ENCODE data around the gene SSR4.

SSR4 gene

GRCh38 chrX:153820601-153821000, 26.1 kb downstream of the SSR4 start:
- in situ Hi-C loops (cut with HindIII; ENCODE audit: low pct_ligation_motif_present, low pct_unique_long_range_greater_than_20kb, low sequenced_read_pairs), result no loop called here
- DNase-seq, result no peak

- DNase-seq, result no peak
- in situ Hi-C loops (cut with HindIII; ENCODE audit: low pct_ligation_motif_present, low pct_unique_long_range_greater_than_20kb, low sequenced_read_pairs), result no loop called here
These were observed 26.6 kb downstream of the SSR4 start for GRCh38 chrX:153821066-153821465.

GRCh38 chrX:153824348-153824747, 29.9 kb downstream of the SSR4 start:
- no peak for DNase-seq
- in situ Hi-C loops (cut with HindIII; ENCODE audit: low pct_ligation_motif_present, low pct_unique_long_range_greater_than_20kb, low sequenced_read_pairs), result no loop called here

- in situ Hi-C loops (cut with HindIII; ENCODE audit: low pct_ligation_motif_present, low pct_unique_long_range_greater_than_20kb, low sequenced_read_pairs), result no loop called here
- DNase-seq, result no peak
These were observed 30.6 kb downstream of the SSR4 start for GRCh38 chrX:153825042-153825441.

- no peak for DNase-seq
- in situ Hi-C loops (cut with HindIII; ENCODE audit: low pct_ligation_motif_present, low pct_unique_long_range_greater_than_20kb, low sequenced_read_pairs), result no loop called here
These were observed 32.5 kb downstream of the SSR4 start for GRCh38 chrX:153827016-153827415.

GRCh38 chrX:153827903-153828302, 33.4 kb downstream of the SSR4 start:
- in situ Hi-C loops (cut with HindIII; ENCODE audit: low pct_ligation_motif_present, low pct_unique_long_range_greater_than_20kb, low sequenced_read_pairs), result no loop called here
- no peak for DNase-seq

GRCh38 chrX:153828308-153828707, 33.8 kb downstream of the SSR4 start:
- no peak for DNase-seq
- in situ Hi-C loops (cut with HindIII; ENCODE audit: low pct_ligation_motif_present, low pct_unique_long_range_greater_than_20kb, low sequenced_read_pairs), result no loop called here

GRCh38 chrX:153828723-153829548, 34.5 kb downstream of the SSR4 start:
- DNase-seq, result no peak

GRCh38 chrX:153829549-153829798, 35.0 kb downstream of the SSR4 start:
- in situ Hi-C loops (cut with HindIII; ENCODE audit: low pct_ligation_motif_present, low pct_unique_long_range_greater_than_20kb, low sequenced_read_pairs), result no loop called here
- DNase-seq, result no peak

More at GRCh38 chrX:153828723-153829548, 34.5 kb downstream of the SSR4 start:
- in situ Hi-C loops (cut with HindIII; ENCODE audit: low pct_ligation_motif_present, low pct_unique_long_range_greater_than_20kb, low sequenced_read_pairs), result no loop called here

- in situ Hi-C loops (cut with HindIII; ENCODE audit: low pct_ligation_motif_present, low pct_unique_long_range_greater_than_20kb, low sequenced_read_pairs), result no loop called here
These were observed 35.6 kb downstream of the SSR4 start, which contains the start of gene PDZD4 for GRCh38 chrX:153829799-153830639. PDZD4 (minus strand) TSS chrX:153830544; CDS start chrX:153830298, 246 bp downstream.

GRCh38 chrX:153830640-153831428, 36.4 kb downstream of the SSR4 start:
- in situ Hi-C loops (cut with HindIII; ENCODE audit: low pct_ligation_motif_present, low pct_unique_long_range_greater_than_20kb, low sequenced_read_pairs), result no loop called here

More at GRCh38 chrX:153829799-153830639, 35.6 kb downstream of the SSR4 start, which contains the start of gene PDZD4:
- DNase-seq, result no peak

GRCh38 chrX:153831429-153832150, 37.1 kb downstream of the SSR4 start:
- no peak for DNase-seq
- in situ Hi-C loops (cut with HindIII; ENCODE audit: low pct_ligation_motif_present, low pct_unique_long_range_greater_than_20kb, low sequenced_read_pairs), result no loop called here

More at GRCh38 chrX:153830640-153831428, 36.4 kb downstream of the SSR4 start:
- DNase-seq, result no peak

- no peak for DNase-seq
These were observed 38.3 kb downstream of the SSR4 start for GRCh38 chrX:153832728-153833127.

GRCh38 chrX:153836921-153837320, 42.5 kb downstream of the SSR4 start:
- in situ Hi-C loops (cut with HindIII; ENCODE audit: low pct_ligation_motif_present, low pct_unique_long_range_greater_than_20kb, low sequenced_read_pairs), result no loop called here
- DNase-seq, result no peak

More at GRCh38 chrX:153832728-153833127, 38.3 kb downstream of the SSR4 start:
- in situ Hi-C loops (cut with HindIII; ENCODE audit: low pct_ligation_motif_present, low pct_unique_long_range_greater_than_20kb, low sequenced_read_pairs), result no loop called here

- in situ Hi-C loops (cut with HindIII; ENCODE audit: low pct_ligation_motif_present, low pct_unique_long_range_greater_than_20kb, low sequenced_read_pairs), result no loop called here
- no peak for DNase-seq
These were observed 50.1 kb downstream of the SSR4 start for GRCh38 chrX:153844509-153845082.

- in situ Hi-C loops (cut with HindIII; ENCODE audit: low pct_ligation_motif_present, low pct_unique_long_range_greater_than_20kb, low sequenced_read_pairs), result no loop called here
- no peak for DNase-seq
These were observed 50.7 kb downstream of the SSR4 start for GRCh38 chrX:153845195-153845594.

- DNase-seq, result no peak
- in situ Hi-C loops (cut with HindIII; ENCODE audit: low pct_ligation_motif_present, low pct_unique_long_range_greater_than_20kb, low sequenced_read_pairs), result no loop called here
These were observed 51.4 kb downstream of the SSR4 start for GRCh38 chrX:153845842-153846241.
